HG02973 (cell line): ENCODE data around the gene GRID1.
"Not testable (repeated sequence)": the region's sequence is repeated elsewhere in the genome, so short reads cannot be mapped to it uniquely, and the experiment has no call there.

Experiments
- ATAC-seq: cut with Tn5 transposase; IDR thresholded peaks from one replicate; pipeline ENCODE4 v1.9.1; 2021; ENCODE audit warnings: moderate library complexity; ENCODE audit not compliant: unreplicated experiment

GRID1 gene

DNA sequence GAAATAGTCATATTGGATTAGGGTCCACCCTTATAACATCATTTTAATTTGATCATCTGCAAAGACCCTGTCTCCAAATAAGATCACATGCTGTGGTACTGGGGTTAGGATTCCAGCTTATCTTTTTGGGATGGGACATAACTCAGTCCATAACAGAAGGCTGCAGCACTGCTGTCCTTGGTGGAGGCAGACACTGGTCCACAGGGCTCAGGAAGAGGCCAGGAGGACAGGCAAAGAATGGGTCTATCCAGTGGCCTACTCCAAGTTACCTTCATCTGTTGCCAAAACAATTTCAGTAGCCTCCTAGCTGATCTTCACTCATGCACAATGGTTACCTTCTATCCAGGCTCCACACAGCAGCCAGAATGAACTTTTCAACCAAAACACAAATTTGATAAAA, 387.0 kb downstream of the GRID1 start:
- ATAC-seq, result no peak

DNA sequence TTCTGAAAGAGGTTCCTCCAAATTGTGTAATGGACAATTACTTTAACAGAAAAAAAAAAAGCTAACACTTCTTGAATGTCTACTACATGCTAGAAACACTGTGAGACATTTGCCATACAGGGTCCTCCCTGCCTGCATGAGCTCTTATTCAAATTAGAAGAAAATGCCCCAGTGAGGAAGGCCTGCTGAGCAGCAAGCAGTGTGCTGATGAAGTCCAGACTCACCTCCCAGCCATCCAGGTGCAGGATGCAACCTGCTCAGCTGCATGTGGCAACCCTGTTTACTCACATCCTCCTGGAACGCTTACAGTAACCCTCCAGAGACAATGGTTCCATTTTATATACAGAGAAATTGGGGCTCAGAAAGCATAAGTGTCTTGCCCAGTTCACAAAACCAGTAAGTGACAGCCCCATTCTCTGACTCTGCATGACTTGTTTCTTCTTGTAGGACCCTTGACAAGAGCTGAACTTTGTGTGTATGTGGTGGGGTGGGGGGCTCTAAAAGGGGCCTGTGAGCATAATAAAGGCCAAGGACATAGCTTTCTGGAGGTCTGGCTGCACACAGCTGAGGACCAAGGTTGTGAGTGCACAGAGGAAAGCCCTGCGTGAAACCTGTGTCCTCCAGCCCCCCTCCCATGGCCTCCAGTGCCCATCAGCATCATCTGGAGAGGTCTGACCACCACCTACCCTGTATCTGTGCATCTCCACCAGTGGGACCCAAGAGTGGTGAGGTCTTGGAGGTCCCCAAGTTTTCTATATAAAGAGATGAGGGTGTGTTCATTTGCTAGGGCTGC, 387.8 kb downstream of the GRID1 start:
- no peak for ATAC-seq

DNA sequence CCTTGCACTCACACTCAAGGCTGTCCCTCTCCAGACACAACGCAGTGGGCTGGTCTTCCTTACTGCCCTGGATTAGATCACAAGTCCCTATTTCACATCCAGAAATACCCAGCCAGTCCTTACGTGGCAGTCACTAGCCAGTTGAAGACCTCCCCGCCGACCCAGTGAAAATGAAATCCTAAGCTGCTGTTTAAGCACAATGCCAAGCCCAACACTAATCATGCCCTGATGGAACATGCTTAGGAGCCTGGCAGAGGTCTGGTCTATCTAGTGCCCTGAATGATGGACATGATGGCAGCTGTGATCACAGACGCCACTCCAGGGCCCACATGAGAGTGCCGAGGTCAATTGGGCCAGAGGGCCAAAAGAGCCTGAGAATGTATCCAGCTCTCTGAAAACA, 389.0 kb downstream of the GRID1 start:
- ATAC-seq, result no peak

DNA sequence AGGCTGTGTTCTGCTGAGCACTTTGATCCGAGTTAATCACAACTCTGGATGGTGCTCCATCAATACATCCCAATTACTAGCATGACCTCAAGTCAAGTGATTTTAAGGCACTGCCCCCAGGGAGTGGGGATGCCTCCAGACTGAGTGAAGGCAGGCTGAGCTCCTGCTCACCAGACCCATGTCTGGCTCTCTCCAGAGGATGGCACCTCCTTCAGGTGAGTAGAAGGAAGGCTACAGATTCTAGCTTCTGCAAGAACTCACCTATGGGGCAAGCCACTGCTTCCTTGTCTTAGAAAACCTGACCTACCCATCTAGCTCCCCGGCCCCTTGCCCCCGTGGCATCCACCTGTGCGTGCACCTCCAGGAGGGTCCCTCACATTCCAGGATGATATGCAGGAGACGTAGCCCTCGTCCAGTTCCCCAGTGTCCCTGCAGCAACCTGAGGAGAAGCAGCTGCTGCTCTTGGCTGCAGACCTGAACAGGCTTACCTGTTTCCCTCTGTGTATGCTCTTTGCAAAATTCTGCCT, 390.3 kb downstream of the GRID1 start:
- ATAC-seq, result no peak

DNA sequence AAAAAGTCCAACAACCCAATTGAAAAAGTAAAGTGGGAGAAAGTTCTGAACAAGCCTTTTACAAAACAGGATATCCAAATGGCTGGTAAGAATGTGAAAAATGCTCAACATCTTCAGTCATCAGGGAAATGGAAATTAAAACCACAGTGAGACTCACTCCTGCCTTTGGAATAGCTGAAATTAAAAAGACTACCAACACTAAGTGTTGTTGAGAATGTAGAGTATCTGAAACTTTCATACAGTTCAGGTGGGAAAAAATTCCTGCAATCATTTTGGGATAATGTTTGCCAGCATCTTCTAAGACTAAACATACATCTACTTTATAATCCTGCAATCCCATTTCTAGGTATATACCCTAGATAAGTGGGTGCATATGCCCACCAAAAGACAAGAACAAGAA, 395.1 kb downstream of the GRID1 start:
- no peak for ATAC-seq

DNA sequence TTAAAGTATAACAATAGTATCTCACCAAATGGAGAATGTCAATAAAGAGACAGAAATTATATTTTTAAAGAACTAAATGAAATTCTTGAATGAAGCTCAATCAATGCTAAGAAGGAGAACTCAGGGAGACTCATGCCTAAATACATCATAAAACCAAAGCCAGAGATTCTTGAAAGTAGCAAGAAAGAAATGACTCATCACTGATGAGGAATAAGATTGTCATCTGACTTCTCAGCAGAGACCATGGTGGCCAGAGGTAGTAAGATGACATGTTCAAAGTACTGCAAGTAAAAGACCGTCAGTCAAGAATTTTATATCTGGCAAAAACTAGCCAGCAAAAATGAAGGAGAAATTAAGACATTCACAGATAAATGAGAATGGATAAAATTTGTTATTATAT, 399.0 kb downstream of the GRID1 start:
- no peak for ATAC-seq

DNA sequence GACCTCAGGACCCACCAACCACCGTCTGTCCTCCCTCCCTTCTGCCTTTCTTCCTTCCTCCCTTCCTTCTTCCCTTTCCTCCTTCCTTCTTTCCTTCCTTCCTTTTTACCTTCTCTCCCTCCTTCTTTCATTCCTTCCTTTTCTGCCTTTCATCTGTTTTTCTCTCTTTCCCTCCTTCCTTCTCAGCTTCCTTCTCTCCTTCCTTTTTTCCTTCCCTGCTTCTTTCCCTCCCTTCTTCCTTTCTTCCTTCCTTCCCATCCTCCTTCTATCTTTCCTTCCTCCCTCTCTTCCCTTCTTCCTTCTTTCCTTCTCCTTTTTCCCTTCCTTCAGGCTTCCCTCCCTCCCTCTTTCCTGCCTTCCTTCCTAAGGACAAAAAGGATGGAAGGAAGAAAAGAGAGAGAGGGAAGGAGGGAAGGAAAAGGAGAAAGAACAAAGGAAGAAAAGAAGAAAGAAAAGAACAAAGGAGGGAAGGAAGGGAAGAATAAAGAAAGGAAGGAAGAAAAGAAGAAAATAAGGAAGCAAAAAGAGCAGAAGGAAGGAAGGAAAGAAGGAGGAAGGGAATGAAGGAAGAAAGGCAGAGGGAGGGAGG, 405.0 kb downstream of the GRID1 start:
- no peak for ATAC-seq

DNA sequence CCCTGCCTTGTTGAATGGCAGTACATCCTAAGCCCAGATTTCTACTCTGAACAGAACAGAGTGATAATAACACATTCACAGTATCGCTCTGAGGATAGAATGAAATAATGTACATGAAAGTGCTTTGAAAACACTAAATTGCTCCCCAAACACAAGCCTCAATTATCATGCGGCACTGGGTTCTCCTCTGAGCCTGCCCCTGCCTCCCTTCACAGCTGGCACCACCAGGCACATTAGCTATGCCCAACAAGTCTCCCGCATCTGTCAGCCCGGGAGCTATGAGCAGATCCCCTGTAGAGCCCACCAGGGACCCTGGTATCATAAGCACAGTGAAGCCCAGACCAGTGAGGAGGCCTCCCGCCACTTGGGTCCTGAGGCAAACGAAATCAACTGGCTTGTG, 405.5 kb downstream of the GRID1 start:
- no peak for ATAC-seq

DNA sequence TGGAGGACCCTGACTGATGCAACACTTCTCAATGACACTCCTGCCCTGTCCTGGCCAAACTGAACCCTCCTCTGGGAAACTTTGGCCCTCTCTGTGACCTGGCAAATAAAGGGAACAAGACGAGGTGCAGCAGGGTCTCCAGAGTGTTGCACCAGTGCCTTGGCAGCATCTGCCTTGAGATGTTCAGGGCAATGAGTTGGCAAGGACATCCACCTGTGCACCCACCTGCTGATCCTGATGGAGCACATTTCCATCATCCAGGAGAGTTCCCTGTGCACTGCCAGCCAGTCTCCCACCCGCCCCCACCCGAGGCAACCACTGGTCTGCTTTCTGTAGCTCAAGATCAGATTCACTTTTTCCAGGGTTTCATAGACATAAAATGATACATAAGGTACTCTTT, 407.4 kb downstream of the GRID1 start:
- no peak for ATAC-seq

DNA sequence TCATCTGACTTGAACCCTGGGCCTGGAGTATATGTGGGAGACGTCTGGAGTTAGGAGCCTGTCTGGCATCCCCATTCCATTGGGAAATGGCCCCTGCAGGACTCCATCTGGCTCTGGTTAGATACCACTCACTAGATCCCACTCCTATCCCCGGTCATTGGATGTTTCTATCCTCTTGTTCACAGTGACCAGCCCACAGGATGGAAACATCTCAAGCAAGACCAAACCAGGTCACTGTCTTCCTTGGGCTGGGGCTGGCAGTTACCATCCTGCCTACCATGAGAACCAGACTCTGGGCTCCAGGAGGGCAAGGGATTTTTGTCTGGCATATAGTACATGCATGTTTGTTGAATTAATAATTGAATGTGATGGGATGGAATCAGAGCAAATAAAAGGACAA, 415.7 kb downstream of the GRID1 start:
- no peak for ATAC-seq

DNA sequence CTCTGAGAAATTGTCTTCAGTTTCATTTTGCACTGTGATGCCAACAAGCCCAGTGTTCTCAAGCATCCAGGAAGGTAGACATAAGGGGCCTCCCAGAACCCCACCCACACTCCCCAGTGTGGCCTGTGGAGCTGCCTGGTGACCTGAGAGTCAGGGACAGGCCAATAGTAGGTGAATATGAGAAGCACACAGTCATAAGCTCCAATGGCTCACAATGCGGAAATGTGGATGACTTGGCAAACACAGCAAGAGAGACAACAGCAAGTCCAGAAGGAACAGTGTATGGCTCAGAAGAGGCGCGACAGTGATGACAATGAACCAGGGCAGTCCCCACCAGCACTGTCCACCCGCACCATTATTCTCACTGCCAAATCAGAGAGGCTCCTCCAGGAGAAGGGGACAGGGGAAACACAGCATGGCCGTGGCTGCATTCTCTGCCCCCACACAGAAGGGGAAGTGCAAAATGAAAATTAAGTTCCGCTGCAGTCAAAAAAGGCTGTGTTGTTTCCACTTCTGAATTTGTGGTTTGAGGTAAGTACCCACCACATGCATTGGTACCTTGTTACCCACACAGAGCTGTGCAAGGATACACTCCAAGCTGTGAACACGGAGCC, 419.8 kb downstream of the GRID1 start:
- ATAC-seq, result peak; percentile 91

DNA sequence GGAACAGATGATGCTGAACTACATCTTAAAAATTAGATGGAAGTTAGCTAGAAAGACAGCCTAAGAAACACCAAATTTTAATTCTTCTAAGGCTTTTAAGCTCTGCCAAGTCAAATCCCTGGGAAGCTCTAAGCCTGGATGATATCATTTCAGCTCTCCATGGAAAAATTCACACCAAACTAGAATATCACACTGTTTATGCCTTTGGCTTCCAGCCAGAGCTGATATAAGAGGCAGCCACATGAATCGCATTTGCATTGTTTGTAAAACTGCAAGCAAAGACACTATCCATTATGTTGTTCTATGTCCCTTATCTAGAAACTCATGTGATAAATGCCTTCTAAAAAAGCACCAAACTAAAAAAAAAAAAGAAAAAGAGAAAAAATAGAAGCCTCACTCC, 430.4 kb downstream of the GRID1 start:
- ATAC-seq, result no peak

DNA sequence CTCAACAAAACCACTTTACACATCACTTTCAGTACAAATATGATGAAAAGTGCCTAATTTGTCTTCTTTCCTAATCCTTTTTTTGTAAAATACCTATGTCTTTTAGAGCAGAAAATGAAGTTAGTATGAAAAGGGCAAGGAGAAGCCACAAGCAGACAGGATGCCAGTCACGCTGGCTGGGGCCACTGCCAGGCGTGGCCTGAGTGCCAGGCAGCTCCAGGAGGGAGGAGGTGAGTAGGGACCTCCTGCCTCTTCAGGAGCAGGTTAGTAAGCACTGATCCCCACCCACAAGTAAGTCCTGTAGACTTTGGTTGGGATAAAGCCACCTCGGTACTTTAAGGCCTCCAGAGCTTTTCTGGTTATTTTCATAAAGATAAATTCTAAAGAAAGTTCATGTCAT, 432.0 kb downstream of the GRID1 start:
- ATAC-seq, result no peak

DNA sequence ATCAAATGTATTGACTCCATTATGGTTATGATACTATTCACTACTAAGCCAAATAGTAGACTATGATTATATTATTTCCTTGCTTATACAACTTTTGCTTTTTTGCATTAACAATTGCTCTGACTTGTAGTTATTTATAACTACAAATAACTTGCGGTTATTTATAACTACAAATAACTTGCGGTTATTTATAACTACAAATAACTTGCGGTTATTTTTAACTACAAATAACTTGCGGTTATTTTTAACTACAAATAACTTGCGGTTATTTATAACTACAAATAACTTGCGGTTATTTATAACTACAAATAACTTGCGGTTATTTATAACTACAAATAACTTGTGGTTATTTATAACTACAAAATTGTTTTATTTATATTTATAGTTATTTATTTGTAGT, 436.6 kb downstream of the GRID1 start:
- not testable (repeated sequence) for ATAC-seq

DNA sequence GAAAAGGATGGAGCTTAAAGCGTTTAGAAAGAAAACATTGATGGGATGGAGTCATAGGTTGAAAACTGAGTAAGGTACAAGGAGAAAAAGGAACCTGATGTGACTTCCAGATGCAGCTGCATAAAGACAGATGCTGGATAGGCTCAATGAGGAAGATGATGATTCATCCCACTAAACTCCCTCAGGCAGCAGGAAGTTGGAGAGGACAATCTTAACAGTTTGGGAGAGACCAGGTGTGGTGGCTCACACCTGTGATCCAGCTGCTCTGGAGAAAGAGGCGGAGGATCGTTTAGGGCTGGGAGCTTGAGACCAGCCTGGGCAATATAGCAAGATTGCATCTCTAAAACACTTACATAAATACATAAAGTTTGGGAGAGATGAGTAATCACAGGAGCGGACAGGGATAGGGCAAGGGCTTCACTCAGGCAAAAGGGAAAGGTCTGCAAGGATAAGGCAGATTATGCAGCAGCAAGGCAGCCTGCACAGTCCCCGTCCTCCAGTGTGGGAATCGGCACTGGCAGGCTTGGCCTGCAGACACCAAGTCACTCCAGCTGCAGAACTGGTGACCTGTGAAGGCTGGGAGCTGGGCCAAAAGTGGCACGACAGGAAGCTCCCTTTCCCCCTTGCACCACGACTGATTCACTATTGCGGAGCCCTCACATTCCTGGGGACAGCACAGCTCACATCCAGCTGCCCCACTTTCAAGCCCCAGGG, 438.5 kb downstream of the GRID1 start:
- ATAC-seq, result no peak

DNA sequence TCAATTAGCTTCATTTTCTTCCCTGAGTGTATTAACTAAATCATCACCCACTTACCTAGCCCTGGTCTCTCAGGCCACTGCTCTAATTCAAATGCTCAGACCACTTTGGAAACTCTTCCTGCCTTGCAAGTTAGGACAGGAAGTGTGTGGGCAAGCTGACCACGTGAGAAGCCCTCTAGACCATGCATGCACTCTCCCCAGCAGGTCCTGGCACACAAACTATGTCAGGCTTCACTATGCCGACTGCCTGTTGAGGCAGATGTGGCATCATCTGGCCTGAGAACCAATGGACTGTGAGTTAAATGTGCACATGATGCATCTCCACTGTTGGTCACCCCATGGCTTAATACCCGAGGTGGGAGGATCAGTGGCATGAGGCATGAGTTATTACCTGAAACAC, 439.6 kb downstream of the GRID1 start:
- ATAC-seq, result no peak

DNA sequence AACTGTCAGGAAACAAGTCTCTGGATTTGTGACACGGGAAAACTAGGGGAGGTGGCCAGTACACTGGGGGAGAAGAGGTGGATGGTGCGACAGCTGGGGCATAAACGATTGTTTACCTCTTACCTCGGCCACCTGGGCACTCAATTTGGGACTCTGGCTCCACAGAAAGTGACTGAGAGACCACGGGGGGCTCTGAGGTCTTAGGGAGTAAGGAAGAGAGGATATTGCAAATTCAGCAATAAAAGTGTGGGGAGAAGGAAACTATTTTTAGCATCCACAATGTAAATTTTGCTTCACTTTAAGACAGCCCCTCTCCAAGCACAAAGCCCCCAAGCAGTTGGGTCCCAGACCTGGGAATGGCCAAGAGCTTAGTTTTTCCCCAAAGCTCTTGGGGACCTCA, 440.5 kb downstream of the GRID1 start:
- no peak for ATAC-seq

DNA sequence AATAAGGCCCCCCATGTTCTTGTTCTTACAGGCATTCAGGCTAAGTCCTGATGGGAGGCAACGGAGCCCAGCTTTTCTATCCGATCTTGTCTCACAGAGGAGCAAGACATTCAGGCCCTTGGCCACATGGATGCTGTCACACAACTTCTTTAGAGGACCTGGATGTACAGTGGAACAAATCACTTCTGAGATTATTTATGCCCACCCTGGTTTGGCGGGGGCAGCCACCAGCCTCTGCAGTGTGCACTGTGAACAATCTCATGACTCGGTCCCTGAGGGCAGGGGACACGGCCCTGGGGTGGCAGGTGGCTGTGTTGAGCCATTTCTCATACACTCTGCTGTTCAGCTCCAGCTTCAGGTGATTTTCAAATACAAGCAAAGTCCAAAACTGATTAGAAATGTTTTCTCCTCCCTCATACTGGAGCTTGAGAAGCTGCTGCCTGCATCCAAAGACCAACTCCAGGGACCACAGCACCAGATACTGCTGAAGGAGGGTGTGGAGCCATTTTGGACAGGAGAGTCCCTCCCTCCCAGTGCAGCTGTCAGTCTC, 441.3 kb downstream of the GRID1 start:
- no peak for ATAC-seq

DNA sequence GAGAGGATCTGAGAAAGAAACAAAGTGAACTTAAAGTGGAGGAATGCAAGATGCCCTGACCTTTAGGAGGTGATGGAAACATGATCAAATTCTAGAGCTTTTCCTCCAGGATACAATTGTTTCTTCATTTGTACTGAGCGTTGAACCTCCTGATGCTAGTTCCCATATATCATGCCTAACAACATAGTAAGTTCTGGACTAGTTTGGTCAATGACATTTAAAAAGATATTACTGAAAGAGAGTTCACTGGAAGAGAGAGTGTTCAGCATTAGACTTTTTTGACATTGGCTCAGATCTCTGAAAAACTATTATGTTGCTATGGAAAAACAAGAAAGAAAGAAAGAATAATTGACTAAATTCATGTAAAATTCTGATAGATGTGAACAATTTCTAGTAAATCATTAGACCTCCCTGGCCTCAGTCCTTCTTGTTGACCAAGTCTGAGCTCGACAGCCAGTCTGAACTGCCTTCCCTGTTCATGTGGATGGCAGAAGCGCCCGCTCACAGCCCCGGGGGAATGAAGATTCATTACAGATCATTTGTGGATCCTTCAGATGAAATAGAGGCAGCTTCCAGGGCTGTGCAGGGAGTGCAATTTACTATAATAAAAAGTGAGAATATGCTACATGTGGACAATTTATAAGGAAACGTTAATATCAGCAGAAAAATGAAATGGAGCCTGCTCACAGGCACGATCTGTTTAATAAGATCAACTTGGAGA, 442.1 kb downstream of the GRID1 start:
- ATAC-seq, result no peak

DNA sequence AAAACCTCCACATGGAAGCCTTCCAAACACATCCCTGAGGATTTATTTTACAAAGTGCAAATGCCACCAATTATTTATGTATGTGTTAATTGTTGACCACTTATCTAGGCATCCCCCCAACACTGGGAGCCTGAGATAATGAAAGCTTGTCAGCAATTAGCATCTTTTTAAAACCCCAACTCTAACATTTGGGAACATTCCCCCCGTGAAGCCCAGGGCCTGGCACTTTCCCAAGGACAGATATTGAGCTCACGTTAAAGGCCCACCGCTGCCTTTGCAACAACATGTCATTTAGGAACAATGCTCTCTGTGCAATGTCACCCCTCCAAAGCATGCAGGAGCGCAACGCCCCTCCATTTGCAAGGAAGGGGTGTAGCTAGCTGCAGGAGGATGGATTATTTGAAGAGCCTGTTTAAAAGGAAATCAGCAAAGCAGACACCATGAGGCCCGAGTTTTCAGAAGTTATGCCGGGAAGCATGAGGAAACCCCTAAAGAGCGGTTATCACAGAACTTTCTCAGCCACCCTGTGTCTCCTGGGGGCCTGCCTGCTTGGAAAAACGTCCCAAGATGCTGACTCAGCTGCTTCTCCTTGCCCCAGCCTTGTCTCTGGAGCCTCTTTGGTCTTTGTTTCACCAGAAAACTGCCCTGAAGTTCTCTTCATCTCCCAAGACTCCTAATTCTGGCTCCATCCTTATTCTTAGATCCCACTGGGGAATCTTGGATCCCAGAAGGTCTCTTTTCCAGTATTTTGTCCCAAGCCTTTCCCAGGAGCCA, 444.1 kb downstream of the GRID1 start:
- no peak for ATAC-seq
